ENCODE data around the gene FAM81B.

The FAM81B gene

DNA sequence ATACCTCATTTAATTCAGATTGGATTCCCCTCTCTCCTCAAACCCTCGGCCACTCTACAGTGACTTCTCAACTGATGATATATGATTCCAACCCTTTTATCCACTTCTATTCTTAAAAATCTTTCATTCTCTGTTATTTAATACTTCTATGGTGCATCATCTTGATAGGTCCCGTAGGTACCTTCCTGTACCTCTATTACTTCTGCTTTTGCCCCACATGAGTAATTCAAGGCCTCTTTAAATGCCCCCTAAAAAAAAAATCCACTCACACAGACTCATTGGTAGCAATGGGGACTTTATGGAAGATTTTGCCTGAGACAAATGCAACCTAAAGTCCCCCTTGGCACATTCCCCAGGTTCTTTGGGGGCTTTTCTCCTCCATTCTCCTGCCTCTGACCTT lies 54.3 kb downstream of the FAM81B start:
- TF ChIP-seq, protein P1, sequence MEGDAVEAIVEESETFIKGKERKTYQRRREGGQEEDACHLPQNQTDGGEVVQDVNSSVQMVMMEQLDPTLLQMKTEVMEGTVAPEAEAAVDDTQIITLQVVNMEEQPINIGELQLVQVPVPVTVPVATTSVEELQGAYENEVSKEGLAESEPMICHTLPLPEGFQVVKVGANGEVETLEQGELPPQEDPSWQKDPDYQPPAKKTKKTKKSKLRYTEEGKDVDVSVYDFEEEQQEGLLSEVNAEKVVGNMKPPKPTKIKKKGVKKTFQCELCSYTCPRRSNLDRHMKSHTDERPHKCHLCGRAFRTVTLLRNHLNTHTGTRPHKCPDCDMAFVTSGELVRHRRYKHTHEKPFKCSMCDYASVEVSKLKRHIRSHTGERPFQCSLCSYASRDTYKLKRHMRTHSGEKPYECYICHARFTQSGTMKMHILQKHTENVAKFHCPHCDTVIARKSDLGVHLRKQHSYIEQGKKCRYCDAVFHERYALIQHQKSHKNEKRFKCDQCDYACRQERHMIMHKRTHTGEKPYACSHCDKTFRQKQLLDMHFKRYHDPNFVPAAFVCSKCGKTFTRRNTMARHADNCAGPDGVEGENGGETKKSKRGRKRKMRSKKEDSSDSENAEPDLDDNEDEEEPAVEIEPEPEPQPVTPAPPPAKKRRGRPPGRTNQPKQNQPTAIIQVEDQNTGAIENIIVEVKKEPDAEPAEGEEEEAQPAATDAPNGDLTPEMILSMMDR (IDR thresholded peaks at IDR 0.05; ENCODE audit: low read depth, low read length) = no peak
- H3K4me3 ChIP-seq (ENCODE audit: low read depth, low read length) = no peak overlapping the region

DNA sequence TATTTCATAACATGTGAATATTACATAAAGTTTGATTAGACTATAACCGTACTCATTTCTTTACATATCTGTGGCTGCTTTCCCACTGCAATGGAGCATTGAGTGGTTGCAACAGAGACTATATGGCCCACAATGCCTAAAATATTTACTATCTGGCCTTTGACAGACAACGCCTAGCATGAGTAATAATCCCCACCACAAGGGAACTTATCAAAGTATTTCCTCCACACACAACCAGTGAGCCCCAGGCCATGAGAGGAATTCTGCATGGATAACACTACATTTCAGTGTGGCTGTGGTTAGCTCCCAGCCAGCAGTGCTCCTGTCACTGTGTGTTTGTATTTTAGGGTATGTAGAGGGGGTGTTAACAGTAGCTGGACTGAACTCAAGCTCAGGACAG lies 54.8 kb downstream of the FAM81B start:
- TF ChIP-seq, protein P1 (IDR thresholded peaks at IDR 0.05; ENCODE audit: low read depth, low read length) = no peak

DNA sequence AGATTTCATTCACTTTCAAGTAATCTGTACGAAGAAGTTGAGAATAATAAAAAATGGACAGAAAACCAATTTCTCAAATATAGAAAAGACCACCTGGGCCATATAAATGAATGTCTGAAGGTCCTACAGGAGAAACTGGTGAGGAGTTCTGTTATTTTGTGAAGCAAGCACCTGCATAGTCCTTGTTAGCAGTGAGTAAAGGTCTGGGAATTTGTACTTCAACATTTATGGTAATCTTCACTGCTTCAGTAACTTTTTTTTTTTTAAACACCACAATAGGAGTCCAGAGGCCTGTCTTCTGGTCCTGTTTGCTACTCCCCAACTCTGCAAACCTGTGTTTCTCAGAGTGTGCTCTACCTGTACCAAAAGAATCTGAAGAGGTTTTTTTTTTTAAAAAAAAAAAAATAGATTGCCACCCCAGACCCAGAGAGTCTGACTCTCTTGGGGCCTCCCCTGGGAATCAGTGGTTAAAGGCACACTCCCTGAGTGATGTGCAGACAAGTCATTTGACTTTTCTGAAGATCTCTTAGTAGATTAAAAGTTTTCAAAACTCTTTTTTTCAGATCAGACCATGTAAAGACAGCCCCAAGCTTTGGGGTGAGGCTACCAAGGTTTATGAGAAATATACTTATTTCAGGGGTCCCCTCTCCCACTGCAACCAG lies 55.5 kb downstream of the FAM81B start:
- TF ChIP-seq, protein P1 (IDR thresholded peaks at IDR 0.05; ENCODE audit: low read depth, low read length) = no peak
- H3K4me3 ChIP-seq (ENCODE audit: low read depth, low read length) = no peak overlapping the region

More for the DNA sequence above, 54.8 kb downstream of the FAM81B start:
- H3K4me3 ChIP-seq (ENCODE audit: low read depth, low read length) = no peak overlapping the region

DNA sequence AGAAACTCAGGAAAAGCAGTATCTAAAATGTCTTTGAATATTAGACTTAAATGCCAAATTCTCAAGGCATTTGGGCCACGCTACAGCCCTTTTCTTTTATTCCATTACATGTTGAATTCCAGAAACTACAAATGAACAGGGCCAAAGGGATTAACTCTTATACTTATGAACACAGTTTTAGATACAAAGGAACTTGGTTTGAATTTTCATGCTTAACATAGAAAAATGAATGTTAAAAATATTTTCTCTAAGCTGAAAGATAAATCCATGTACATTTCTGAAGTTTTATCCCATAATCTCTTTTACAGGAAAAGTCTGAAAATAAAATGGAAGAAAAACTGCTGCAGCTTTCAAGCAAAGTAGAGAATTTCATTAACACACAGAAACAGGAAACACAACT lies 56.8 kb downstream of the FAM81B start:
- TF ChIP-seq, protein P1 (IDR thresholded peaks at IDR 0.05; ENCODE audit: low read depth, low read length) = no peak

DNA sequence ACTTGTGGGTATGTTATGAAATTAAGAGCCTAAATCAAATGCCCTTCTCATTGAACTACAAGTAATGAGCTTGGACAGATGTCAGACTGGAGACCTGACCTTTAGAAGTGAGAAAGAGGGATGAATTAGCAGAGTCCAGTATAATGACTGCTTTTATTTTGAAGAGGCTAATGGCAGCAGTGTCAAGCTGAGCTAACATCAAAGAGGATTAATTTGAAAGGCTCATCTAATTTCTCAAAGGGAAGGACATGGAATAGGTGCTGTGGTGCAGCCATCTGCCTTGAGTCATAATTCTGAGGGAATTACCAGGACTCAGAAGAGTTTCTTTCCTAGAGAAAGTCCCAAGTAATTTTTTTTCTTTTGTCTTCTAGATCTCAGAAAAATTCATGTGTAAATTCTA lies 57.6 kb downstream of the FAM81B start:
- TF ChIP-seq, protein P1 (IDR thresholded peaks at IDR 0.05; ENCODE audit: low read depth, low read length) = no peak

More for the DNA sequence above, 56.8 kb downstream of the FAM81B start:
- H3K4me3 ChIP-seq (ENCODE audit: low read depth, low read length) = no peak overlapping the region

DNA sequence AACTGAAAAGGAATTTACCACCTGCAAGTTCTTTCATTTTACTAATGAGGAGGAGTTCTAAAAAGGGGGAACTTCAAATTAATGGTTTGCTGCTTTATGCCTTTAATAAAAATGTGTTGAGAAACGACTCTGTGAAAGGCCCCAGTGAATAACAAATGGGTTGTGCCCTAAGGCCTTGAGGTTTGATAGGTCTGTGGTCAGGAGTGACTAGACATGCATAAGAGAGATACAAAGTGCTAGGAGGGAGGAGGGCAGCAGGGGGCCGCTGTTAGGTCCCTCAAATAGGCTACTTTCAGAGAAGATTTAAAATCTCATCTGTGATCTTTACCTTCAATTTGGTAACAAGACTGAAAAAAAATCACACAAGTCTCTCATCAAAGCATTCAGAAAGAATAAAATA lies 58.3 kb downstream of the FAM81B start:
- H3K4me3 ChIP-seq (ENCODE audit: low read depth, low read length) = no peak overlapping the region
- TF ChIP-seq, protein P1 (IDR thresholded peaks at IDR 0.05; ENCODE audit: low read depth, low read length) = no peak

More for the DNA sequence above, 57.6 kb downstream of the FAM81B start:
- H3K4me3 ChIP-seq (ENCODE audit: low read depth, low read length) = no peak overlapping the region

DNA sequence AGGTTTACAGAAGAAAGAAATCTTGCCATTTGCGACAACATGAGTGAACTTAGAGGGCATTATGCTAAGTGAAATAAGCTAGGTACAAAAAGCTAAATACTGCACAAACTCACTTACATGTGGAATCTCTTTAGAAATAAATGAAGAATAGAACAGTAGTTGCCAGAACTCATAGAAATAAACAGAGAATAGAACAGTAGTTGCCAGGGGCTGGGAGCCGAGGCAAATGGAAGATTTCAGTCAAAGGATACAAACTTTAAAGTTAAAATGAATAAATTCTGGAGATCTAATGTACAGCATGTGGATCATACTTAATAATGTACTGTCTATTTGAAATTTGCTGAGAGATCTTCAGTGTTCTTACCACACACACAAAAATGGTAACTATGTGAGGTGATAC lies 63.4 kb downstream of the FAM81B start:
- TF ChIP-seq, protein P1 (IDR thresholded peaks at IDR 0.05; ENCODE audit: low read depth, low read length) = no peak
- no peak overlapping the region for H3K4me3 ChIP-seq (ENCODE audit: low read depth, low read length)

All from WI38 (cell line).